IPS-18c (cell line): ENCODE results near the gene EVL.

ENCODE experiments used
- H3K4me3 ChIP-seq: 2 replicates; pipeline ENCODE4 v1.7.0; 2013; ENCODE audit warnings: low read depth, mild to moderate bottlenecking, low read length, moderate library complexity; ENCODE audit not compliant: insufficient read depth
- H3K9me3 ChIP-seq: one replicate; pipeline ENCODE4 v1.6.1; 2013; ENCODE audit warnings: mild to moderate bottlenecking, low read length, moderate library complexity; ENCODE audit not compliant: control insufficient read depth, insufficient read depth

The EVL gene

GRCh38 chr14:100034468-100034867 lies 30.8 kb upstream of the EVL start:
- H3K4me3 ChIP-seq: no peak overlapping the region
- no peaks in the 10 kb centered on the region for H3K9me3 ChIP-seq

- Histone ChIP-seq H3K9me3 (no peaks in the 10 kb centered on the region), H3K4me3 (no peak overlapping the region)
Observed at GRCh38 chr14:100034961-100035500, 30.2 kb upstream of the EVL start.

GRCh38 chr14:100035700-100036099 lies 29.5 kb upstream of the EVL start:
- H3K4me3 ChIP-seq: no peak overlapping the region
- H3K9me3 ChIP-seq: no peaks in the 10 kb centered on the region

GRCh38 chr14:100037353-100037752 lies 27.9 kb upstream of the EVL start:
- no peaks in the 10 kb centered on the region for H3K9me3 ChIP-seq
- no peak overlapping the region for H3K4me3 ChIP-seq

- H3K4me3 ChIP-seq: no peak overlapping the region
Observed at GRCh38 chr14:100038065-100038464, 27.2 kb upstream of the EVL start.

GRCh38 chr14:100039903-100040302 lies 25.3 kb upstream of the EVL start:
- H3K4me3 ChIP-seq: no peak overlapping the region
- no peaks in the 10 kb centered on the region for H3K9me3 ChIP-seq

More at GRCh38 chr14:100038065-100038464, 27.2 kb upstream of the EVL start:
- H3K9me3 ChIP-seq: no peaks in the 10 kb centered on the region

GRCh38 chr14:100041271-100041670 lies 24.0 kb upstream of the EVL start:
- Histone ChIP-seq H3K4me3 (no peak overlapping the region), H3K9me3 (no peaks in the 10 kb centered on the region)

GRCh38 chr14:100042286-100042685 lies 22.9 kb upstream of the EVL start:
- Histone ChIP-seq H3K4me3 (no peak overlapping the region), H3K9me3 (no peaks in the 10 kb centered on the region)

- H3K9me3 ChIP-seq: no peaks in the 10 kb centered on the region
Observed at GRCh38 chr14:100045642-100046344, 19.4 kb upstream of the EVL start.

GRCh38 chr14:100047600-100047999 lies 17.6 kb upstream of the EVL start:
- no peak overlapping the region for H3K4me3 ChIP-seq
- no peaks in the 10 kb centered on the region for H3K9me3 ChIP-seq

More at GRCh38 chr14:100045642-100046344, 19.4 kb upstream of the EVL start:
- no peak overlapping the region for H3K4me3 ChIP-seq

- no peak overlapping the region for H3K4me3 ChIP-seq
Observed at GRCh38 chr14:100048786-100049185, 16.4 kb upstream of the EVL start.

GRCh38 chr14:100049220-100049619 lies 16.0 kb upstream of the EVL start:
- H3K9me3 ChIP-seq: no peaks in the 10 kb centered on the region
- H3K4me3 ChIP-seq: no peak overlapping the region

More at GRCh38 chr14:100048786-100049185, 16.4 kb upstream of the EVL start:
- no peaks in the 10 kb centered on the region for H3K9me3 ChIP-seq

GRCh38 chr14:100051103-100051502 lies 14.1 kb upstream of the EVL start:
- Histone ChIP-seq H3K9me3 (no peaks in the 10 kb centered on the region), H3K4me3 (no peak overlapping the region)

- H3K4me3 ChIP-seq: no peak overlapping the region
- H3K9me3 ChIP-seq: no peaks in the 10 kb centered on the region
Observed at GRCh38 chr14:100051543-100051942, 13.7 kb upstream of the EVL start.

GRCh38 chr14:100052819-100053218 lies 12.4 kb upstream of the EVL start:
- H3K4me3 ChIP-seq: no peak overlapping the region
- no peaks in the 10 kb centered on the region for H3K9me3 ChIP-seq

- Histone ChIP-seq H3K4me3 (no peak overlapping the region), H3K9me3 (no peaks in the 10 kb centered on the region)
Observed at GRCh38 chr14:100054316-100055075, 10.7 kb upstream of the EVL start.

- H3K9me3 ChIP-seq: no peaks in the 10 kb centered on the region
Observed at GRCh38 chr14:100056431-100056830, 8.8 kb upstream of the EVL start.

More at GRCh38 chr14:100056431-100056830, 8.8 kb upstream of the EVL start:
- no peak overlapping the region for H3K4me3 ChIP-seq
